ENCODE measurements around the gene LRRIQ1. TPM values are rescaled to one million over a fixed set of nuclear protein-coding genes. Genes with fewer than 3 reads are reported as not detected.

LRRIQ1 gene
- total and polyA plus RNA-seq, 10 donors = 0.02 to 1.0 (median 0.20) TPM; not detected in 1

DNA sequence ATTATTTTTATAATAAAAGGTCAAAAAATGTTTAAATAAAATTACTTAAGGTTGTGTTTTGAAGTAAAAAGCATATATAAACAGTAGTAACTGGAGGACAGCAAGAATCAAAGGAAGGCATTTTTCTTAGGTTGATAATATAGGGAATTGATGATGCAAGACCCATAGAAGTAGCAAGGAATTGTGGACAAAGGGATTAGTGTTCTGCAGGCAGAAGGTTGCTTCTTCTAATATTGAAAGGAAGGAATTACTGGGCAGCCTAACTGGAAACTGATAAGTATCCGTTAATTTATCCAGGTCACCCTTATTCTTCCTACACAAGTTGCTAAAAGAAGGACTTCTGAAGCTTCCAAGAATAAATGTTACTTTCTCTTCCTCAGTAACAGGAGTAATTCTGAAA lies 189.3 kb downstream of the LRRIQ1 start:
- WGBS, 5 donors = 70 to 83% (median 74%) methylated on average over 1 of the region's 1 CpG
- DNase-seq = no peak

DNA sequence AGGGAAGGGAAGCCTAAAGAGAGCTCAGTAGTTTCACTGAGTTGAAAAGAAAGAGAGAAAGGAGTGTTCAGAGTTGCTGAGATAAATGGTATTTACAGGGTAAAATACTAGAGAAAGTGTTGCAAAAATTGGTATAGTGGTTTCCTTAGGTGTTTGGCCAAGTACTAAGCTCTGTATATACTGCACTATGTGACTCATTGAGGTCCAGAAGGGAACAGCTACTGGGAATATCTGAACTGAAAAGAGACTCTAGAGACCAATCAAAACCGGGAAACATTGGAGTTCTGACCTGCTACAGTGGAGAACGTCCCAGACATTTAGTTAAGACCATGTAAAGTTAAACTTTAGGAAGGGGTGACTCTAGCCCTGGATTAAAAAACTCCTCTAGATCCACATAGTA lies 201.2 kb downstream of the LRRIQ1 start:
- no peak for DNase-seq
- H3K4me1 ChIP-seq = no peaks in the 10 kb centered on the region
- TF ChIP-seq, protein P1, sequence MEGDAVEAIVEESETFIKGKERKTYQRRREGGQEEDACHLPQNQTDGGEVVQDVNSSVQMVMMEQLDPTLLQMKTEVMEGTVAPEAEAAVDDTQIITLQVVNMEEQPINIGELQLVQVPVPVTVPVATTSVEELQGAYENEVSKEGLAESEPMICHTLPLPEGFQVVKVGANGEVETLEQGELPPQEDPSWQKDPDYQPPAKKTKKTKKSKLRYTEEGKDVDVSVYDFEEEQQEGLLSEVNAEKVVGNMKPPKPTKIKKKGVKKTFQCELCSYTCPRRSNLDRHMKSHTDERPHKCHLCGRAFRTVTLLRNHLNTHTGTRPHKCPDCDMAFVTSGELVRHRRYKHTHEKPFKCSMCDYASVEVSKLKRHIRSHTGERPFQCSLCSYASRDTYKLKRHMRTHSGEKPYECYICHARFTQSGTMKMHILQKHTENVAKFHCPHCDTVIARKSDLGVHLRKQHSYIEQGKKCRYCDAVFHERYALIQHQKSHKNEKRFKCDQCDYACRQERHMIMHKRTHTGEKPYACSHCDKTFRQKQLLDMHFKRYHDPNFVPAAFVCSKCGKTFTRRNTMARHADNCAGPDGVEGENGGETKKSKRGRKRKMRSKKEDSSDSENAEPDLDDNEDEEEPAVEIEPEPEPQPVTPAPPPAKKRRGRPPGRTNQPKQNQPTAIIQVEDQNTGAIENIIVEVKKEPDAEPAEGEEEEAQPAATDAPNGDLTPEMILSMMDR (IDR thresholded peaks at IDR 0.05 in 8 of 11, conservative IDR thresholded peaks at IDR 0.05 in 3 of 11) = no peak
- TF ChIP-seq POLR2A (IDR thresholded peaks at IDR 0.05) = no peak
- no peak for TF ChIP-seq POLR2AphosphoS5 (IDR thresholded peaks at IDR 0.05)
- intact Hi-C loops (cut with DNase I; ENCODE audit: low total_unique reads) = no loop called here
- no peak overlapping the region for H3K27ac ChIP-seq
- H3K36me3 ChIP-seq = no peaks in the 10 kb centered on the region
- peaks cover 0 to 8% (median 0%) of the 10 kb centered on the region in 8 donors for H3K9me3 ChIP-seq
- WGBS, 5 donors = 41 to 61% (median 52%) methylated on average over 2 of the region's 2 CpGs
- H3K27me3 ChIP-seq (replicated peaks in 1 of 7) = no peaks in the 10 kb centered on the region
- H3K4me3 ChIP-seq = no peak overlapping the region

More for the DNA sequence above, 189.3 kb downstream of the LRRIQ1 start:
- Histone ChIP-seq H3K36me3 (no peaks in the 10 kb centered on the region), H3K4me3 (no peak overlapping the region), H3K4me1 (no peaks in the 10 kb centered on the region), H3K27me3 (replicated peaks in 1 of 7) (no peaks in the 10 kb centered on the region), H3K27ac (no peak overlapping the region), H3K9me3 (peaks cover 0 to 5% (median 0%) of the 10 kb centered on the region in 8 donors)
- TF ChIP-seq, protein P1 (IDR thresholded peaks at IDR 0.05 in 8 of 11, conservative IDR thresholded peaks at IDR 0.05 in 3 of 11) = no peak
- TF ChIP-seq POLR2A (IDR thresholded peaks at IDR 0.05) = no peak
- TF ChIP-seq POLR2AphosphoS5 (IDR thresholded peaks at IDR 0.05) = no peak
- intact Hi-C loops (cut with DNase I; ENCODE audit: low total_unique reads) = no loop called here

DNA sequence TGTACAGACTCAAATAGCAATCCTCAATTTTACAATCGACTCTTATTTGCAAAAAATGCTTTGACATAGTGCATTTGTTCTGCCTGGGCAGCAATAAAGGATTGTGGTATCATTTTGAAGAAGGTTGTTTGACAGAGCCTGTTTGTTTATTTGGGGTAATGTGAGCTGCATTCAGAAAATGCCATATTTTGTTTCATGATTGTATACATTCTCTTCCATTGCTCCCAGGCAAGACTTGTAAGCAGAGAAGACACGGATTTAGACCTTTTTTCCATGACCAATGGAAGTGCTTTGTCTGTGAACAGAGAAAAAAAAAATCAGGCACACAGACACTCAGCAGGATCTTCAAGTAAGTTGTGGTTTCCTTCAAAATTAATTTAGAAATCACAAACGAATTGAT lies 208.4 kb downstream of the LRRIQ1 start:
- Histone ChIP-seq H3K27me3 (replicated peaks in 1 of 7) (no peaks in the 10 kb centered on the region), H3K27ac (no peak overlapping the region), H3K36me3 (no peaks in the 10 kb centered on the region), H3K9me3 (no peaks in the 10 kb centered on the region), H3K4me1 (no peaks in the 10 kb centered on the region), H3K4me3 (no peak overlapping the region)
- intact Hi-C loops (cut with DNase I; ENCODE audit: low total_unique reads) = no loop called here
- DNase-seq = no peak
- WGBS, 5 donors = 38 to 53% (median 51%) methylated on average over 3 of the region's 3 CpGs
- TF ChIP-seq POLR2A (IDR thresholded peaks at IDR 0.05) = no peak
- TF ChIP-seq POLR2AphosphoS5 (IDR thresholded peaks at IDR 0.05) = no peak
- TF ChIP-seq, protein P1 (IDR thresholded peaks at IDR 0.05 in 8 of 11, conservative IDR thresholded peaks at IDR 0.05 in 3 of 11) = no peak

DNA sequence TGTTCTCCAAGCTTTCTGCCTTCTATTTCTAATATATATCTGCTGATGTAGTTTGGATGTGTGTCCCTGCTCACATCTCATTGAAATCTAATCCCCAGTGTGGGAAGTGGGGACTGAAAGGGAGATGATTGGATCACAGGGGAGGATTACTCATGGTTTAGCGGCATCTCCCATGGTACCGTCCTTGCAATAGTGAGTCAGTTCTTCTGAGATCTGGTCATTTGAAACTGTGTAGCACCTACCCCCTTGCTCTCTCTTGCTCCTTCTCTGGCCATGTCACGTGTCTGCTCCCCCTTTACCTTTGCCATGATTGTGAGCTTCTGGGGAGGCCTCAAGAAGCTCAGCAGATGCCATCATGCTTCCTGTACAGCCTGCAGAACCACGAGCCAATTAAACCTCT lies 217.7 kb downstream of the LRRIQ1 start:
- H3K36me3 ChIP-seq = no peaks in the 10 kb centered on the region
- no peak overlapping the region for H3K4me3 ChIP-seq
- WGBS, 5 donors = 44 to 63% (median 51%) methylated on average over 4 of the region's 4 CpGs
- no peak overlapping the region for H3K27ac ChIP-seq
- no peaks in the 10 kb centered on the region for H3K4me1 ChIP-seq
- DNase-seq = no peak
- intact Hi-C loops (cut with DNase I; ENCODE audit: low total_unique reads) = no loop called here
- TF ChIP-seq, protein P1 (IDR thresholded peaks at IDR 0.05 in 8 of 11, conservative IDR thresholded peaks at IDR 0.05 in 3 of 11) = no peak
- TF ChIP-seq POLR2A (IDR thresholded peaks at IDR 0.05) (no peak), POLR2AphosphoS5 (IDR thresholded peaks at IDR 0.05) (no peak)
- H3K27me3 ChIP-seq (replicated peaks in 1 of 7) = no peaks in the 10 kb centered on the region
- H3K9me3 ChIP-seq = no peaks in the 10 kb centered on the region
